ENCODE results near the gene TPBGL.

TPBGL gene

GRCh38 chr11:75212411-75212810, 28.2 kb upstream of the TPBGL start:
- DNase-seq = no peak

- peak; percentile 69 for DNase-seq
Observed at GRCh38 chr11:75214411-75214821, 26.2 kb upstream of the TPBGL start.

DNA sequence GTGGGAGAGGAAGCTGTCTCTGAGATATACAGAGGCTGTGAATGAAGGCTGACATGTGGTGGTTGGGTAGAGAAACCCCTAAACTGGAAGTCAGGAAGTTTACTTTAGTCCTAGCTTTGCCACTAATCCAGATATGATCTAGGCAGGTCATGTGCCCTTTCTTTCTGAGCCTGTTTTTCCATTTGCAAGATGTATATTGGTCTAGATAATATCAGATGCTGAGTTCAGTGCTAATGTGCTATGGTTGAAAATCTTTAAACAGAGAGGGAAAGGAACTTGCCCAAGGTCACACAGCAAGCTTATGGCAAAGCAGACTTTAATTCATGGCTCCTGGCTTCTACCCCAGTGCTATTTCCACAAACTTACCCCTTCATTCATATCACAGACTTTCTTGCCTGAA, 25.7 kb upstream of the TPBGL start:
- DNase-seq = no peak

- DNase-seq = no peak
Observed at GRCh38 chr11:75219869-75220268, 20.7 kb upstream of the TPBGL start.

GRCh38 chr11:75223954-75224643, 16.5 kb upstream of the TPBGL start:
- no peak for DNase-seq

DNA sequence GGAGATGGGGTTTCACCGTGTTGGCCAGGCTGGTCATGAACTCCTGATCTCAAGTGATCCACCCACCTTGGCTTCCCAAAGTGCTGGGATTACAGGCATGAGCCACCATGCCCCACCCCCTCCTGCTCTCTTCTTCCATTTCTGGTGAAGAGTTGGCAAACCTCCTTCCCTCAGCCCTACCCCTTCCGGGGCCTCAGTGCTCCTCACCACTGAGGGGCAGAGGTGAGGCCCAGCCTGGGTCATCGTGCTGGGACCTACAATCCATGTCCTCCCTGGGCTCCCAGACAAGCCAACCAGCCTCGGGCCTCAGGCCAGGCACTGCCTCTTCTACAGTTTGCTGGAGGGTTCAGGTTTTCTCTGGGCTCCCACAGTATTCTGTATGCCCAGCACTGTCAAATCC, 14.8 kb upstream of the TPBGL start:
- DNase-seq = no peak

DNA sequence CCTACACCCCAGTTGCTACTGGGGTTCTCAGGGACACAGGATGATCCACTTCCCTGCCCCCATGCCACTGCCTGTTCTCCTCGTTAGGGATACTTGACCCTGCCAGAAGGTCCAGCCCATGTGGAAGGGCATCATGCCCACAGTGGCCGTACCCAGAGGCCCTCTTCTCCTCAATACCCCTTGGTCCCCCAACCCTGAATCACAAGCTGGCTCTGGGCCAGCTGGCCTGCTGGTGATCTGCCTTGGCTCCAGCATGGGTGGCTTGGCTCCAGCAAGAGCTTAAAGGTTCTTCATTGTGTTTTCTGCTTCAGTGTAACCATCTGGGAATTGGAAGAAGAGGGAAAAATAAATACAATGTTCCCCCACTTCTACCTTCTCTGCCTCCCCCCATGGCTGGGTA, 11.1 kb upstream of the TPBGL start:
- DNase-seq = no peak

DNA sequence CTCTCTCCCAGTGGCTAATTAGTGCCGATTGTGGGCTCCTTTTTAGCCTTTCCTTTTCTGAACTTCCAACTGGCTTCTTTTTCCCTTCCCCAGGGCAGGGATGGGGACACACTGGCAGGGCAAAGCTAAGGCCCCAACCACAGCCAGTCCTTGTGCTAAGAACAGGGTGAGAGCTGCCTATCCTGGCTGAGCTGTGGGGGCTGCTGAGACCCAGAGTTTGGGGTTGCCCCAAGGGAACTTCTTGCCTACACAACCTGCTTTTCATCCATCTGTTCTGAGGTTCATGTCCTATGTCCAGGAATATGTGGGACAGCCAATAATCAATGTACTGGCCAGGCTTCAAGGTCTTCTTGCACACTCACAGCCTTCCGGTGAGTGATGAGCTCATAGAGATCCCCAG, 10.0 kb upstream of the TPBGL start:
- no peak for DNase-seq

DNA sequence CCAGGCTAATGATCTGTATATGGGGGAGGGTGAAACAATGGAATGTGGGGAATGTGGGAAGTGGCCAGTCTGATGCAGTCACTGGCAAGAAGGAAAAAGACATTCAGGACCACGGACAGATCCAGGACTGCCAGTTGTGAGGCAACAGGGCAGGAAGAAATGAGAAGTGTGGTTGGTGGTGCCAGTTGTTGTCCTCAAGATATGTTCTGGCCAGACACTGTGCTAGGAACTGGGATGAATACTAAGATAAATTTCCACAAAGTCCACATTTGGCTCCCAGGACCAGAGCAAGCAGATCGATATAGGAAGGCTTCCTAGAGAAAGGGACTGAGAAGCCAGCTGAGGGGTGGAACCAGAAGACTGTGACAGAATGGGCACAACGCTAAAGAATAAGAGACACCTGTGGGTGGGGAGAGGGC, 6.8 kb upstream of the TPBGL start:
- no peak for DNase-seq

DNA sequence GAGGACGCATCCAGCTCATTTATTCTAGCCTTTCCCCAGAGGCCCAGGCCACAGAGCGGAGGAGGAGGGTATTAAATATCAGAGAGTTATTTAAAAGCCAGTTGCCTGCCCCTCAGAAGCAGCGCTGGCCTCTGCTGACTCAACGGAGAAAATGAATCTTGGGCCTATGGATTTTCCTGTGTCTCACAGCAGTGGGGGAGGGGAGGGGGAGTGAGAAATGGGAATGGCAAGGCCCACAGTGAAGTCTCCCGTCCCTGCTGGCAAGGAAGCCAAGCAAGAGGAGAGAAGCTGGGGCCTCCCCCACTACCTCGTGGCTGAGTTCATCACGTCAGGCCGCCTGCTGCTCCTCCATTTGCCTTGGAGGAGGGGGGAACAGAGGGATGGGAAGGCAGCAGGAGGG, 4.5 kb upstream of the TPBGL start:
- no peak for DNase-seq

DNA sequence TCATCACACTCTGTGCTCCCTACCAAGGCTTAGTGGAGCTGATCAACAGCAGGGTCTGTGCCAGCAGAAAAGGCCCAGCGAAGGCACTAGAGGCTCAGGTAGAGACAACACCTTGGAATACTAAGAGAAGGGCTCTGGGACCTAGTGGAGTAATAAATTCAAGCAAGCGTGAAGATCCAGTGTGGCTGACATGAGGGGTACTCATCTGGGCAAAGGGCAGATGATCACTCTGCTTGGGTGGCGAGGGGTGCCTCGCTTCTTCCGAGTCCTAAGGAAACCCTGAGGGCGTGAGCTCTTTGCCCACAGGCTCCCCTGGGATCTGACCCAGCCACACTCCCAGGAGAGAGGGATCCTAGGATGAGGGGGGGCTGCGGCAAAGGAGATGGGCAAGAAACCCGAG, 3.5 kb upstream of the TPBGL start:
- DNase-seq = no peak

- DNase-seq = no peak
Observed at GRCh38 chr11:75238595-75239440, 1.8 kb upstream of the TPBGL start.

- DNase-seq = no peak
Observed at GRCh38 chr11:75239531-75240290, 863 bp upstream of the TPBGL start.

GRCh38 chr11:75241036-75241905, 697 bp downstream of the TPBGL start:
- DNase-seq = peak; percentile 80

GRCh38 chr11:75241906-75242644, 1.5 kb downstream of the TPBGL start:
- DNase-seq = no peak

DNA sequence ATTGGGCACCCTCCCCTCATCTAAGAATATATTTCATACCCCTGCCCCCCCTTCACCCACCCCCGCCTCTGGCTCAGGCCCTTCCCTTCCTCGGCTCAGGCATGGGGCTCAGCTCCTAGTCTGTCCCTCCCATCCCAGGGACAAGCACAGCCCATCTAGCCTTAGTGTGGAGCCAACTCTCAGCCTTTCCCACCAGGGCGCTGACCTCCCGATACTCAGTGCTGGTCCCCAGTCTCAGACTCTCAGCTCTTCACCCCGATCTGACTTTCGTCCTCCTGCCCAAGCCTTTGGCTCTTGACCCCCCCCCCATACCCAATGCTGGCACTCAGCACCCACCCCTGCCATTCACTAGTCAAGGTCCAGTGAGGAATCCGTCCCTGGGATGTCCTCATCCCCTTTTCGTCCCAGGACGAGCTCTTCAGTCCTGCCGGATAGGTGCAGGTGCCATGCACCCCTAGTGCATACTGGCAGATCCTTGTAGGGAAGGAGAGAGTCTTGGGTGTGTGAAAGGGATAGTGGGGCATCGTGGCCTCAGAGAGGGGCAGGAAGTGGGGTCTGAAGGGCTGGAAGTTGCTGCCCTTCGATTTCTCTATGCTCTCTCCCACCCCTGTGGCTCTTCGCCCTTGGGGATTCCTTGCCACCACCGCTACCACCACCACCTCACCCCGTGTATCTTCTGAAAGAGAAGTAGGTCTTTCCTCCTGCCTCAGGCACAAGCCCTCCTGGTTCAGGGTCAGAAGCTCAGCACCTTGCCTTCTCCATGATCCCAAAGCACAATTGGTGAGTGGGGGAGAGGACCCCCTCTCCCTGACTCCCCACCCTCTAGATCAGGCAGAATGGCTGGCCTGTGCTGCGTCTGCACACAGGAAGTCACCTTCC, 2.4 kb downstream of the TPBGL start:
- no peak for DNase-seq

- DNase-seq = no peak
Observed at GRCh38 chr11:75244052-75244814, 3.7 kb downstream of the TPBGL start.

GRCh38 chr11:75245356-75246005, 4.9 kb downstream of the TPBGL start:
- no peak for DNase-seq

GRCh38 chr11:75246006-75246670, 5.6 kb downstream of the TPBGL start:
- DNase-seq = no peak

Measured in effector CD4-positive, alpha-beta T cell (primary cell).